ENCODE results near the gene AFAP1. TPM values are rescaled to one million over a fixed set of nuclear protein-coding genes. Genes with fewer than 3 reads are reported as not detected.
A peak's percentile ranks its signal among the peaks of the same experiment; 100 is the strongest.

Gene AFAP1
- total RNA-seq, 1 donor from 2014 or later, result 0.24 TPM

DNA sequence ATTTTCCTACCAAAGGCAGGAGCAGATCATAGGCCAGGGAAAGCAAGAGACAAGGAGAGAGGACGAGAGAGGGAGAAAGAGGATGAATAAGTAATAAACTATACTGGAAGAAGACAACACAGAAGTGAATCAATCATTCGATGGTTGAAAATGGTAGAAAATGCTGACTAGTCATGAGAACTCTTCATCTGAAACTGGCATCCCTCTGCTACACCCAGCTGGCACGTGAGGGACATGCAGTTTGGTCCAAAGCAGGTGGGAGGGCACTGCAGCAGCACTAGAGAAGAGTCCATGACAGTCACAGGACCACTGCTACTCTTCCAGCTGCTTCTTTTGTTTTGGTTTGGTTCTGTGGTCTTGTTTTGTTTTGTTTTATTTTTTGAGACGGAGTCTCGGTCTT is 74.1 kb downstream of the AFAP1 start:
- POLR2A ChIA-PET, result no interaction called here

DNA sequence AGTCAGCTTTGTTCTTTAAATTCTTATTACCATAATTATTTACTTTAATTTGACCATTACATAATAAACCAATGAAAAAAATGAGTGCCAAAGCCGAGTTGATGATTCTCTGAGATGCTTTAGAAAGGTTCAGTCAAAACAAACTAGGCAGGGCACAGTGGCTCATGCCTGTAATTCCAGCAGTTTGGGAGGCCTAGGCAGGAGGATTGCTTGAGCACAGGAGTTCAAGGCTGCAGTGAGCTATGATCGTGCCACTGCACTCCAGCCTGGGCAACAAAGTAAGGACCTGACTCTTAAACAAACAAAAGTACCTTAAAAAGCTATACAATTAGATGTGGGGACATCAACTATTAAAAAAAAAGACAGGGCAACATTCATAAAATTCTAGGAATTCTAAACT is 75.0 kb downstream of the AFAP1 start:
- Mint-ChIP-seq H3K36me3 (ENCODE audit: low read depth) (no peaks in the 10 kb centered on the region), H3K4me1 (no peaks in the 10 kb centered on the region), H3K27me3 (peaks cover 6% of the 10 kb centered on the region), H3K27ac (no peak overlapping the region), H3K9me3 (peaks cover 5% of the 10 kb centered on the region), H3K4me3 (no peak overlapping the region)
- TF ChIP-seq, protein P1, sequence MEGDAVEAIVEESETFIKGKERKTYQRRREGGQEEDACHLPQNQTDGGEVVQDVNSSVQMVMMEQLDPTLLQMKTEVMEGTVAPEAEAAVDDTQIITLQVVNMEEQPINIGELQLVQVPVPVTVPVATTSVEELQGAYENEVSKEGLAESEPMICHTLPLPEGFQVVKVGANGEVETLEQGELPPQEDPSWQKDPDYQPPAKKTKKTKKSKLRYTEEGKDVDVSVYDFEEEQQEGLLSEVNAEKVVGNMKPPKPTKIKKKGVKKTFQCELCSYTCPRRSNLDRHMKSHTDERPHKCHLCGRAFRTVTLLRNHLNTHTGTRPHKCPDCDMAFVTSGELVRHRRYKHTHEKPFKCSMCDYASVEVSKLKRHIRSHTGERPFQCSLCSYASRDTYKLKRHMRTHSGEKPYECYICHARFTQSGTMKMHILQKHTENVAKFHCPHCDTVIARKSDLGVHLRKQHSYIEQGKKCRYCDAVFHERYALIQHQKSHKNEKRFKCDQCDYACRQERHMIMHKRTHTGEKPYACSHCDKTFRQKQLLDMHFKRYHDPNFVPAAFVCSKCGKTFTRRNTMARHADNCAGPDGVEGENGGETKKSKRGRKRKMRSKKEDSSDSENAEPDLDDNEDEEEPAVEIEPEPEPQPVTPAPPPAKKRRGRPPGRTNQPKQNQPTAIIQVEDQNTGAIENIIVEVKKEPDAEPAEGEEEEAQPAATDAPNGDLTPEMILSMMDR (IDR thresholded peaks at IDR 0.05), result no peak
- intact Hi-C loops (cut with micrococcal nuclease), result no loop called here
- ChIA-PET POLR2A (no interaction called here), CTCF (no interaction called here)
- ATAC-seq (ENCODE audit: low read depth), result no peak
- no peak for DNase-seq

More for the DNA sequence above, 74.1 kb downstream of the AFAP1 start:
- Mint-ChIP-seq H3K4me3 (no peak overlapping the region), H3K27me3 (peaks cover 4% of the 10 kb centered on the region), H3K36me3 (ENCODE audit: low read depth) (no peaks in the 10 kb centered on the region), H3K4me1 (no peaks in the 10 kb centered on the region), H3K27ac (no peak overlapping the region), H3K9me3 (peaks cover 7% of the 10 kb centered on the region)
- ATAC-seq (ENCODE audit: low read depth), result no peak
- intact Hi-C loops (cut with micrococcal nuclease), result no loop called here
- CTCF ChIA-PET, result no interaction called here
- TF ChIP-seq, protein P1 (IDR thresholded peaks at IDR 0.05), result no peak
- no peak for DNase-seq

DNA sequence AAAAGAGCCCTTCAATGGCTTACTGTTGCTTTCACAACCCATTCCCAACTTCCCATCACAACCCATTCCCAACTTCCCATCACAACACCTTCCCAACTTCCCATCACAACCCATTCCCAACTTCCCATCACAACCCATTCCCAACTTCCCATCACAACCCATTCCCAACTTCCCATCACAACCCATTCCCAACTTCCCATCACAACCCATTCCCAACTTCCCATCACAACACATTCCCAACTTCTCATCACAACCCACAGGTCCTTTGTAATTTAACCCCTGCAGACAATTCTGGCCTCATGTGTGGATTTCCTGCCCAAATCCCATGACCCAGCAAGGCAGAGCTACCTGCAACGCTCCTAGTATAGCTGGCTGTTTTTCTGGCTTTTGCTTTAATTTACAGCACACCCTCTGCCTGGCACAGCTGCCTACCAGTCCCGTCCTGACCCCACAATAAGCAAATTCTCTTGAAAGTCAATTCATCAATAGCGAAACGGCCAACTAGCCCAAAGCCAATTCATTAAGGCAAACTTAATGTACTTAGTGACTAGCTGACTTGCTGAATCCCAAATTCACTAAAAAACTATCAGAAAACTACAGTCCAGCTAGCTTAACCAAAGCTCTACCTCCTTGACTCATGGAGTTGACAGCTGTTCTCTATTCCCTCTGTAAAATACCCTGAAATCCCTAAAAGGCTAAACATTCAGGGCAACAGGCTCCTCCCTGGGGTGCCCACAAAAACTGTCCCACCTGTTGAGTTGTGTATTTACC is 75.6 kb downstream of the AFAP1 start:
- TF ChIP-seq, protein P1 (IDR thresholded peaks at IDR 0.05), result no peak
- no peaks in the 10 kb centered on the region for H3K36me3 Mint-ChIP-seq (ENCODE audit: low read depth)
- ChIA-PET CTCF (no interaction called here), POLR2A (no interaction called here)
- peaks cover 4% of the 10 kb centered on the region for H3K9me3 Mint-ChIP-seq
- H3K4me1 Mint-ChIP-seq, result no peaks in the 10 kb centered on the region
- peaks cover 6% of the 10 kb centered on the region for H3K27me3 Mint-ChIP-seq
- intact Hi-C loops (cut with micrococcal nuclease), result no loop called here
- no peak overlapping the region for H3K4me3 Mint-ChIP-seq
- DNase-seq (no peak), ATAC-seq (ENCODE audit: low read depth) (peak; percentile 49)
- peak overlapping the region; percentile 54 for H3K27ac Mint-ChIP-seq

DNA sequence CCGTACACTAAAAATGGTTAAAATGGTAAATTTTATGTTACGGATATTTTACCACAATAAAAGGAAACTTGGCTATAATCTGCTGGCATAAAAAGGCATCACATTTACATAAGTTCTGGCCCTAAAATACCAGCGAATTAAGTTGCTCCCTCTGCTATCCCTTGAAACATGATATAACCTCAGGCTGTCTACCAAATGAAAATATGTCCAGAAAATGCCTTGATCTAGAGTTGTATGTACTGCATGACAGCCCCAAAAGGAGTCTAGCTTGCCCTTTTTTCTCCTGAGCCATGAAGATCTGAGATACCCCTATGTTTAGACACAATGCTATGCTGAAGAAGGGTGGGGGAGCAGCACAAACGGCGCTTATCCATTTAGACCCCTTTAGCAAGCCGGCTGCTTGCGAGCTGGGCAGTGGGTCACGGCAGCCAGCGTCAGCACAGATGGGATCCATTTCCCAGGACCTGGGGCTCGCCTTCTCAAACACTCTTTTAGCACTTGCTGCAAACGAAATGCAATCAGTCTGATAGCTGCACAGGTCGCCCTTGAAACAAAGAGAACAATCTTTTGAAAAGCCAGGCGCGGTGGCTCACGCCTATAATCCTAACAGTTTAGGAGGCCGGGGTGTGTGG is 77.0 kb downstream of the AFAP1 start:
- Mint-ChIP-seq H3K9me3 (peaks cover 4% of the 10 kb centered on the region), H3K4me3 (no peak overlapping the region), H3K27ac (no peak overlapping the region), H3K27me3 (peaks cover 11% of the 10 kb centered on the region), H3K4me1 (no peaks in the 10 kb centered on the region), H3K36me3 (ENCODE audit: low read depth) (no peaks in the 10 kb centered on the region)
- ChIA-PET POLR2A (no interaction called here), CTCF (no interaction called here)
- TF ChIP-seq, protein P1 (IDR thresholded peaks at IDR 0.05), result no peak
- intact Hi-C loops (cut with micrococcal nuclease), result no loop called here
- no peak for DNase-seq
- ATAC-seq (ENCODE audit: low read depth), result no peak

DNA sequence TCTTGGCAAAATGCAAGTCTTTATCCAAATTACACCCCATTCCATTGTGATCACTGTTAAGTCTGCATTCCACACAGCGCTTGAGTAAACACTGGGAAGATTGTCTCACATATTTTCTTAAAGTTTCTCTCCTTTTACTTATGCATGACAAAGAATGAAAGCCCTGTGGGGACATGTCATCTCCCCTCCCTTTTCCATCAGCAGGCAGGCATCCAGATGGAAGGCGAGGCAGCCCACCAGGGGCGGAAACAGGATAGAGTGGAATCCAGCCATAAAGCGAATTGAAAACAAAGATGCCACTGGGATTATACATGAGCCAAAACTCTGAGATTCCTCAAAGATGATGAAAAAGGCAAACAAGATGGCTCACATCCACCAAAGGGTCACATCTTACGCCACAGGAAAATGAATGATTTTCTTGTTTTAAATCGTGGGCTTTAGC is 78.2 kb downstream of the AFAP1 start:
- intact Hi-C loops (cut with micrococcal nuclease), result no loop called here
- ATAC-seq (ENCODE audit: low read depth), result no peak
- DNase-seq, result no peak
- no peaks in the 10 kb centered on the region for H3K36me3 Mint-ChIP-seq (ENCODE audit: low read depth)
- H3K9me3 Mint-ChIP-seq, result peaks cover 4% of the 10 kb centered on the region
- no peak overlapping the region for H3K27ac Mint-ChIP-seq
- TF ChIP-seq, protein P1 (IDR thresholded peaks at IDR 0.05), result no peak
- CTCF ChIA-PET, result no interaction called here
- POLR2A ChIA-PET, result no interaction called here
- no peak overlapping the region for H3K4me3 Mint-ChIP-seq
- H3K27me3 Mint-ChIP-seq, result peaks cover 18% of the 10 kb centered on the region
- H3K4me1 Mint-ChIP-seq, result no peaks in the 10 kb centered on the region
